ENCODE measurements around the gene LYRM4. TPM values are rescaled to one million over a fixed set of nuclear protein-coding genes. Genes with fewer than 3 reads are reported as not detected.
A peak's percentile ranks its signal among the peaks of the same experiment; 100 is the strongest.

Gene LYRM4
- total and polyA plus RNA-seq, 2 donors (not counting 1 experiment from before 2014, with no cell fraction given): 22.1 to 29.5 TPM

DNA sequence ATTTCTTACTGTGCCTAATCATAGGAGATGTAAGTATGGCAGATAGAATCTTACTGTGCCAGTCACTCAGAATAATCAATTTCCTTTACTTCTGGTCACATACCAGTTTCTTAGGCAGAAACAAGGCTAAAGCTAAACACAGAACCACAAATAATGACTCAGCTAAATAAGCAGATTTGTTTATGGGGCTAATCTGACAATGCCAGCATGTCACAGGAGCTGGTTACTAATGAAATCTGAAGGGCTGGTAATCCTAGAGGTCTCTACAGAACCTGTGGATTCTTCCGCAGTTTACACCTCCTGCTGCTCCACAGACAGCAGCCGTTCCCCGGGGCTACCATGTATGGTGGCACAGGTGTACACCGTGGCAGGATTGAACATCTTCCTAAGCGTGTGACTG lies 80.8 kb downstream of the LYRM4 start:
- ChIA-PET POLR2A (no interaction called here), CTCF (interaction anchor here (0.8 to 1.2 kb wide), 3 partner anchors 8 to 36 kb away, joined by 3 to 4 read pairs (median 3); no protein-coding TSS in a partner anchor)
- Mint-ChIP-seq H3K4me1 (peaks cover 18% of the 10 kb centered on the region), H3K9me3 (ENCODE audit: insufficient read depth) (no peaks in the 10 kb centered on the region), H3K27ac (no peak overlapping the region), H3K27me3 (no peaks in the 10 kb centered on the region), H3K4me3 (no peak overlapping the region)
- no peaks in the 10 kb centered on the region for H3K9me3 ChIP-seq (ENCODE audit: control extremely low read depth in 1 of 3, control insufficient read depth in 2 of 3, insufficient read depth in 1 of 3, low read length in 2 of 3)
- no peaks in the 10 kb centered on the region for H3K36me3 ChIP-seq (replicated peaks in 1 of 2; ENCODE audit: control extremely low read depth in 1 of 2, control insufficient read depth in 1 of 2, extremely low read depth in 1 of 2, insufficient read depth in 2 of 2, low read length in 1 of 2)
- TF ChIP-seq, protein P1, sequence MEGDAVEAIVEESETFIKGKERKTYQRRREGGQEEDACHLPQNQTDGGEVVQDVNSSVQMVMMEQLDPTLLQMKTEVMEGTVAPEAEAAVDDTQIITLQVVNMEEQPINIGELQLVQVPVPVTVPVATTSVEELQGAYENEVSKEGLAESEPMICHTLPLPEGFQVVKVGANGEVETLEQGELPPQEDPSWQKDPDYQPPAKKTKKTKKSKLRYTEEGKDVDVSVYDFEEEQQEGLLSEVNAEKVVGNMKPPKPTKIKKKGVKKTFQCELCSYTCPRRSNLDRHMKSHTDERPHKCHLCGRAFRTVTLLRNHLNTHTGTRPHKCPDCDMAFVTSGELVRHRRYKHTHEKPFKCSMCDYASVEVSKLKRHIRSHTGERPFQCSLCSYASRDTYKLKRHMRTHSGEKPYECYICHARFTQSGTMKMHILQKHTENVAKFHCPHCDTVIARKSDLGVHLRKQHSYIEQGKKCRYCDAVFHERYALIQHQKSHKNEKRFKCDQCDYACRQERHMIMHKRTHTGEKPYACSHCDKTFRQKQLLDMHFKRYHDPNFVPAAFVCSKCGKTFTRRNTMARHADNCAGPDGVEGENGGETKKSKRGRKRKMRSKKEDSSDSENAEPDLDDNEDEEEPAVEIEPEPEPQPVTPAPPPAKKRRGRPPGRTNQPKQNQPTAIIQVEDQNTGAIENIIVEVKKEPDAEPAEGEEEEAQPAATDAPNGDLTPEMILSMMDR (IDR thresholded peaks at IDR 0.05): no peak
- TF ChIP-seq EZH2 (IDR thresholded peaks at IDR 0.05; ENCODE audit: borderline replicate concordance, insufficient read depth, low read depth, low read length, poor library complexity, severe bottlenecking): no peak
- no peak overlapping the region for H3K27ac ChIP-seq (ENCODE audit: low read length in 2 of 2)
- no peaks in the 10 kb centered on the region for H3K27me3 ChIP-seq (replicated peaks in 1 of 4; ENCODE audit: control extremely low read depth in 1 of 4, control insufficient read depth in 3 of 4, insufficient read depth in 4 of 4, low read length in 3 of 4)
- H3K79me2 ChIP-seq (ENCODE audit: control insufficient read depth, insufficient read depth, low read length): no peaks in the 10 kb centered on the region
- ATAC-seq (ENCODE audit: low read depth) (no peak), DNase-seq (no peak)
- 91% methylated on average over 5 of the region's 5 CpGs for WGBS (ENCODE audit: insufficient coverage)
- H3K4me2 ChIP-seq (replicated peaks; ENCODE audit: low read depth, low read length, poor library complexity, severe bottlenecking): no peak overlapping the region
- H2AFZ ChIP-seq (ENCODE audit: insufficient read depth, low read depth, low read length, poor library complexity, severe bottlenecking): no peak overlapping the region
- no peak overlapping the region for H3K4me3 ChIP-seq (ENCODE audit: control extremely low read depth in 1 of 5, extremely low read depth in 1 of 5, insufficient read depth in 1 of 5, low read depth in 2 of 5, low read length in 4 of 5)
- H3K9ac ChIP-seq (ENCODE audit: low read length): no peak overlapping the region
- no peaks in the 10 kb centered on the region for H4K20me1 ChIP-seq (ENCODE audit: control insufficient read depth, insufficient read depth, low read length, poor library complexity, severe bottlenecking)
- intact Hi-C loops (cut with micrococcal nuclease): no loop called here
- peaks cover 10 to 24% of the 10 kb centered on the region in 2 donors for H3K4me1 ChIP-seq (ENCODE audit: control insufficient read depth in 2 of 2, insufficient read depth in 2 of 2, low read length in 2 of 2)

DNA sequence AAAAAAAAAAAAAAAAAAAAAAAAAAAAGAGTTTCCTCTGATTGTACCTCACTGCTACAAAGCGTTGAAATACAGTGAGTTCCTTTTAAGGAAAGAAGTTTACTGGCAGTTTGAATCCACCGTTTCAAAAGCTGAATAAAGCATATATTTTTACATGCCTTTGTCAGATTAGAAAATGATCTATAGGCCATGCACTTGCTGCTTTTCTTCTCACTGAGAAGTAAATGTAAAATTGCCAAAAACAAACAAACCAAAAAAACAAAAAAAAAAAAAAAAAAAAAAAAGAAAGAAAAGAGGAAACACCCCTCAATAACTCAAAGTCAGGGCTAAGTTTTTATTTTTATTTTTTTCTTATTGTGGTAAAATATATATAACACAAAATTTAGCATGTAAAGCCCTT lies 81.9 kb downstream of the LYRM4 start:
- POLR2A ChIA-PET: no interaction called here
- no peaks in the 10 kb centered on the region for H3K27me3 ChIP-seq (replicated peaks in 1 of 4; ENCODE audit: control extremely low read depth in 1 of 4, control insufficient read depth in 3 of 4, insufficient read depth in 4 of 4, low read length in 3 of 4)
- CTCF ChIA-PET: interaction anchor here (1.1 to 1.6 kb wide), 3 partner anchors 12 to 133 kb away, joined by 3 to 6 read pairs (median 3); no protein-coding TSS in a partner anchor
- no peak overlapping the region for H3K27ac Mint-ChIP-seq
- DNase-seq (peak; percentile 38), ATAC-seq (ENCODE audit: low read depth) (no peak)
- H3K36me3 ChIP-seq (replicated peaks in 1 of 2; ENCODE audit: control extremely low read depth in 1 of 2, control insufficient read depth in 1 of 2, extremely low read depth in 1 of 2, insufficient read depth in 2 of 2, low read length in 1 of 2): no peaks in the 10 kb centered on the region
- intact Hi-C loops (cut with micrococcal nuclease): no loop called here
- H3K27me3 Mint-ChIP-seq: no peaks in the 10 kb centered on the region
- peaks cover 19 to 30% of the 10 kb centered on the region in 2 donors for H3K4me1 ChIP-seq (ENCODE audit: control insufficient read depth in 2 of 2, insufficient read depth in 2 of 2, low read length in 2 of 2)
- no peak overlapping the region for H3K4me3 ChIP-seq (ENCODE audit: control extremely low read depth in 1 of 5, extremely low read depth in 1 of 5, insufficient read depth in 1 of 5, low read depth in 2 of 5, low read length in 4 of 5)
- no peak overlapping the region for H3K4me3 Mint-ChIP-seq
- H3K9ac ChIP-seq (ENCODE audit: low read length): no peak overlapping the region
- no peaks in the 10 kb centered on the region for H3K9me3 Mint-ChIP-seq (ENCODE audit: insufficient read depth)
- no peaks in the 10 kb centered on the region for H3K79me2 ChIP-seq (ENCODE audit: control insufficient read depth, insufficient read depth, low read length)
- H3K9me3 ChIP-seq (ENCODE audit: control extremely low read depth in 1 of 3, control insufficient read depth in 2 of 3, insufficient read depth in 1 of 3, low read length in 2 of 3): no peaks in the 10 kb centered on the region
- peaks cover 28% of the 10 kb centered on the region for H3K4me1 Mint-ChIP-seq
- WGBS (ENCODE audit: insufficient coverage): no CpG with 5 or more reads among the region's 2 CpGs
- peak overlapping the region; percentile 21 for H3K4me2 ChIP-seq (replicated peaks; ENCODE audit: low read depth, low read length, poor library complexity, severe bottlenecking)
- H4K20me1 ChIP-seq (ENCODE audit: control insufficient read depth, insufficient read depth, low read length, poor library complexity, severe bottlenecking): no peaks in the 10 kb centered on the region
- no peak overlapping the region for H2AFZ ChIP-seq (ENCODE audit: insufficient read depth, low read depth, low read length, poor library complexity, severe bottlenecking)
- no peak overlapping the region for H3K27ac ChIP-seq (ENCODE audit: low read length in 2 of 2)
- TF ChIP-seq, protein P1 (IDR thresholded peaks at IDR 0.05): no peak
